ENCODE results near the gene STK11.

STK11 gene

GRCh38 chr19:1205114-1206099 is at the start of gene STK11:
TSS of gene STK11 (plus strand) at chr19:1205778. CDS start at chr19:1206914, 1,136 bp downstream.
- CTCF ChIA-PET, result no interaction called here
- POLR2A ChIA-PET, result interaction anchor here (1.0 to 2.3 kb wide), 2 partner anchors 12 to 64 kb away, joined by 4 to 9 read pairs; partner anchors contain the start of gene CIRBP
- TF ChIP-seq PKNOX1 (IDR thresholded peaks at IDR 0.05) (peak; percentile 99), L3MBTL2 (conservative IDR thresholded peaks at IDR 0.05) (peak; percentile 82), CTBP1 (IDR thresholded peaks at IDR 0.05; ENCODE audit: borderline replicate concordance) (no peak)
- peak; percentile 98 for DNase-seq (ENCODE audit: extremely low spot score)

GRCh38 chr19:1156305-1156801 is 49.2 kb upstream of the STK11 start:
- CTCF ChIA-PET, result no interaction called here

GRCh38 chr19:1156830-1157615 is 48.6 kb upstream of the STK11 start:
- no peak for DNase-seq (ENCODE audit: extremely low spot score)
- no peak for TF ChIP-seq LEF1 (IDR thresholded peaks at IDR 0.05; ENCODE audit: borderline replicate concordance)
- POLR2A ChIA-PET, result no interaction called here
- CTCF ChIA-PET, result no interaction called here

More at GRCh38 chr19:1156305-1156801, 49.2 kb upstream of the STK11 start:
- DNase-seq (ENCODE audit: extremely low spot score), result no peak
- TF ChIP-seq FOXA1 (IDR thresholded peaks at IDR 0.05), result no peak
- TF ChIP-seq FOXM1 (IDR thresholded peaks at IDR 0.05; ENCODE audit: borderline replicate concordance), result no peak
- no peak for TF ChIP-seq PKNOX1 (IDR thresholded peaks at IDR 0.05)
- TF ChIP-seq ZNF384 (IDR thresholded peaks at IDR 0.05), result no peak
- TF ChIP-seq SP1 (IDR thresholded peaks at IDR 0.05), result no peak
- TF ChIP-seq TARDBP (IDR thresholded peaks at IDR 0.05), result no peak
- TF ChIP-seq L3MBTL2 (conservative IDR thresholded peaks at IDR 0.05), result no peak
- no peak for TF ChIP-seq HDGF (IDR thresholded peaks at IDR 0.05; ENCODE audit: borderline replicate concordance)
- no peak for TF ChIP-seq BHLHE40 (IDR thresholded peaks at IDR 0.05; ENCODE audit: borderline replicate concordance)
- TF ChIP-seq ARNT (IDR thresholded peaks at IDR 0.05), result no peak
- TF ChIP-seq LEF1 (IDR thresholded peaks at IDR 0.05; ENCODE audit: borderline replicate concordance), result no peak
- TF ChIP-seq ELF4 (IDR thresholded peaks at IDR 0.05), result no peak
- TF ChIP-seq NFRKB (IDR thresholded peaks at IDR 0.05), result no peak
- TF ChIP-seq SUZ12 (IDR thresholded peaks at IDR 0.05), result no peak
- POLR2A ChIA-PET, result no interaction called here

GRCh38 chr19:1157931-1158884 is 47.4 kb upstream of the STK11 start:
- CTCF ChIA-PET, result no interaction called here
- TF ChIP-seq ELF4 (IDR thresholded peaks at IDR 0.05) (no peak), PKNOX1 (IDR thresholded peaks at IDR 0.05) (no peak), NFRKB (IDR thresholded peaks at IDR 0.05) (no peak), FOXA1 (IDR thresholded peaks at IDR 0.05) (no peak), LEF1 (IDR thresholded peaks at IDR 0.05; ENCODE audit: borderline replicate concordance) (no peak), L3MBTL2 (conservative IDR thresholded peaks at IDR 0.05) (no peak), CTBP1 (IDR thresholded peaks at IDR 0.05; ENCODE audit: borderline replicate concordance) (no peak), SUZ12 (IDR thresholded peaks at IDR 0.05) (no peak)
- POLR2A ChIA-PET, result no interaction called here
- no peak for DNase-seq (ENCODE audit: extremely low spot score)

GRCh38 chr19:1158885-1159448 is 46.6 kb upstream of the STK11 start:
- TF ChIP-seq PKNOX1 (IDR thresholded peaks at IDR 0.05) (no peak), SP1 (IDR thresholded peaks at IDR 0.05) (no peak), BHLHE40 (IDR thresholded peaks at IDR 0.05; ENCODE audit: borderline replicate concordance) (no peak), FOXK2 (IDR thresholded peaks at IDR 0.05) (no peak), FOXA1 (IDR thresholded peaks at IDR 0.05) (no peak), NFRKB (IDR thresholded peaks at IDR 0.05) (no peak), HDGF (IDR thresholded peaks at IDR 0.05; ENCODE audit: borderline replicate concordance) (no peak), L3MBTL2 (conservative IDR thresholded peaks at IDR 0.05) (no peak)
- no peak for DNase-seq (ENCODE audit: extremely low spot score)
- ChIA-PET POLR2A (no interaction called here), CTCF (no interaction called here)

All from HEK293T (cell line).